OCI-LY1 (cell line): ENCODE results near the gene CD79B.
A peak's percentile ranks its signal among the peaks of the same experiment; 100 is the strongest.

Experiments used
- H2AFZ ChIP-seq: fragments of 200-600 bp; sonication (generic), shearing (Covaris generic); 2 replicates; pipeline ENCODE4 v1.6.0; 2014; ENCODE audit warnings: antibody characterized with exemption, mild to moderate bottlenecking, low read length
- H3F3A ChIP-seq: fragments of 200-600 bp; sonication (generic), shearing (Covaris generic); 2 replicates; pipeline ENCODE4 v1.6.0; 2014; ENCODE audit warnings: mild to moderate bottlenecking, antibody characterized with exemption, low read length, moderate library complexity; ENCODE audit not compliant: insufficient read depth
- H3K27ac ChIP-seq: fragments of 200-600 bp; sonication (generic); 2 replicates; pipeline ENCODE4 v1.5.1; 2014; ENCODE audit warnings: low read length, mixed run types, mild to moderate bottlenecking, low read depth; ENCODE audit not compliant: poor library complexity, severe bottlenecking
- H3K27me3 ChIP-seq: fragments of 200-600 bp; sonication (generic); 2 replicates; pipeline ENCODE4 v1.6.0; 2014; ENCODE audit warnings: antibody characterized with exemption, mild to moderate bottlenecking, low read length, moderate library complexity; ENCODE audit not compliant: insufficient read depth
- H3K36me3 ChIP-seq: fragments of 200-600 bp; sonication (generic); 2 replicates; pipeline ENCODE4 v1.6.1; 2014; ENCODE audit warnings: mild to moderate bottlenecking, antibody characterized with exemption, low read length, moderate library complexity, mixed read lengths; ENCODE audit not compliant: insufficient read depth
- H3K4me1 ChIP-seq: fragments of 200-600 bp; sonication (generic); 2 replicates; pipeline ENCODE4 v1.5.1; 2014; ENCODE audit warnings: mild to moderate bottlenecking, low read length, moderate library complexity; ENCODE audit not compliant: insufficient read depth, severe bottlenecking
- H3K4me2 ChIP-seq: fragments of 200-600 bp; sonication (generic), shearing (Covaris generic); 2 replicates; pipeline ENCODE4 v1.6.1; 2014; ENCODE audit warnings: low read length
- H3K4me3 ChIP-seq: fragments of 200-600 bp; sonication (generic); 2 replicates; pipeline ENCODE4 v1.5.1; 2014; ENCODE audit warnings: low read length, low read depth, mild to moderate bottlenecking, mixed read lengths; ENCODE audit not compliant: poor library complexity, severe bottlenecking
- H3K79me2 ChIP-seq: fragments of 200-600 bp; shearing (Covaris generic); 2 replicates; pipeline ENCODE4 v1.6.1; 2016; ENCODE audit warnings: mixed run types, low read length, mixed read lengths; ENCODE audit not compliant: insufficient read depth
- H3K9ac ChIP-seq: fragments of 200-600 bp; sonication (generic), shearing (Covaris generic); 2 replicates; pipeline ENCODE4 v1.6.1; 2014; ENCODE audit warnings: mild to moderate bottlenecking, low read length, mixed read lengths
- H3K9me2 ChIP-seq: fragments of 200-600 bp; sonication (generic), shearing (Covaris generic); 2 replicates; pipeline ENCODE4 v1.6.1; 2014; ENCODE audit warnings: low read depth, mild to moderate bottlenecking, low read length, mixed read lengths
- H3K9me3 ChIP-seq: fragments of 200-600 bp; shearing (Covaris generic); 2 replicates; pipeline ENCODE4 v1.6.1; 2014; ENCODE audit warnings: low read length, mixed read lengths
- H4K20me1 ChIP-seq: fragments of 200-600 bp; sonication (generic), shearing (Covaris generic); 2 replicates; pipeline ENCODE4 v1.6.0; 2016; ENCODE audit warnings: mild to moderate bottlenecking, low read length; ENCODE audit not compliant: insufficient read depth
- EZH2 ChIP-seq: fragments of 200-600 bp; sonication (generic), shearing (Covaris generic); IDR thresholded peaks from 2 replicates; pipeline ENCODE4 v1.8.0; 2017; ENCODE audit warnings: borderline replicate concordance, mixed run types, mild to moderate bottlenecking, antibody characterized with exemption, low read length, moderate library complexity, mixed read lengths
- TF ChIP-seq, protein P1 (sequence below): fragments of 200-600 bp; sonication (generic), shearing (Covaris generic); IDR thresholded peaks from 2 replicates; pipeline ENCODE4 v1.5.1; 2017; ENCODE audit warnings: mild to moderate bottlenecking, antibody characterized with exemption, low read length, moderate library complexity, mixed read lengths

Gene CD79B

GRCh38 chr17:63933598-63933997, 1.5 kb upstream of the CD79B start:
- H3F3A ChIP-seq: no peaks in the 10 kb centered on the region
- no peak overlapping the region for H2AFZ ChIP-seq
- H4K20me1 ChIP-seq: no peaks in the 10 kb centered on the region
- peak overlapping the region; percentile 96 for H3K4me2 ChIP-seq
- peaks cover 35% of the 10 kb centered on the region for H3K36me3 ChIP-seq
- H3K9ac ChIP-seq: peak overlapping the region; percentile 100
- no peaks in the 10 kb centered on the region for H3K27me3 ChIP-seq
- TF ChIP-seq EZH2: no peak
- TF ChIP-seq, protein P1, sequence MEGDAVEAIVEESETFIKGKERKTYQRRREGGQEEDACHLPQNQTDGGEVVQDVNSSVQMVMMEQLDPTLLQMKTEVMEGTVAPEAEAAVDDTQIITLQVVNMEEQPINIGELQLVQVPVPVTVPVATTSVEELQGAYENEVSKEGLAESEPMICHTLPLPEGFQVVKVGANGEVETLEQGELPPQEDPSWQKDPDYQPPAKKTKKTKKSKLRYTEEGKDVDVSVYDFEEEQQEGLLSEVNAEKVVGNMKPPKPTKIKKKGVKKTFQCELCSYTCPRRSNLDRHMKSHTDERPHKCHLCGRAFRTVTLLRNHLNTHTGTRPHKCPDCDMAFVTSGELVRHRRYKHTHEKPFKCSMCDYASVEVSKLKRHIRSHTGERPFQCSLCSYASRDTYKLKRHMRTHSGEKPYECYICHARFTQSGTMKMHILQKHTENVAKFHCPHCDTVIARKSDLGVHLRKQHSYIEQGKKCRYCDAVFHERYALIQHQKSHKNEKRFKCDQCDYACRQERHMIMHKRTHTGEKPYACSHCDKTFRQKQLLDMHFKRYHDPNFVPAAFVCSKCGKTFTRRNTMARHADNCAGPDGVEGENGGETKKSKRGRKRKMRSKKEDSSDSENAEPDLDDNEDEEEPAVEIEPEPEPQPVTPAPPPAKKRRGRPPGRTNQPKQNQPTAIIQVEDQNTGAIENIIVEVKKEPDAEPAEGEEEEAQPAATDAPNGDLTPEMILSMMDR: no peak
- peaks cover 72% of the 10 kb centered on the region for H3K4me1 ChIP-seq
- peak overlapping the region; percentile 97 for H3K4me3 ChIP-seq
- peaks cover 23% of the 10 kb centered on the region for H3K79me2 ChIP-seq
- H3K9me2 ChIP-seq: no peaks in the 10 kb centered on the region
- H3K27ac ChIP-seq: peak overlapping the region; percentile 97
- H3K9me3 ChIP-seq: no peaks in the 10 kb centered on the region

DNA sequence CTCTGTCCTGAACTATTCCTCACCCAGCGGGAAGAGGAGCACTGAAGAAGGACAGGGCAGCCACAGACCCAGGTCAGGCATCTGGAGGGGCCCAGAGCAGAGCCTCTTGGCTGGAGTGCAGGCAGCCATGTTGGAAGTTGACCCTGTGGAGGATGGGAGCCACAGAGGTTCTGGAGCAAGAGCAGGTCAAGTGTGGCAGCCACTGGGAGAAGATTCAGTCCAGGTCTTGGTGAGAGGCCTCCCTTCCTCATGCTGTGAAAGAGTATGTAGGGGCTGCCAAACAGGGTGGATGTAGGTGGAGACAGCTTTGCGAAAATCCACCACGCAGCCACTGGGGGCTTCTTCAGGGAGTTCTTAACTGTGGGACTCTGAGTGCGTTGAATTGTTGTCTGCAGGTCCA, 590 bp upstream of the CD79B start:
- H3K79me2 ChIP-seq: peaks cover 23% of the 10 kb centered on the region
- H3K27me3 ChIP-seq: no peaks in the 10 kb centered on the region
- H3K9me2 ChIP-seq: no peaks in the 10 kb centered on the region
- no peaks in the 10 kb centered on the region for H3F3A ChIP-seq
- H3K36me3 ChIP-seq: peaks cover 44% of the 10 kb centered on the region
- H2AFZ ChIP-seq: no peak overlapping the region
- peak overlapping the region; percentile 97 for H3K27ac ChIP-seq
- no peaks in the 10 kb centered on the region for H3K9me3 ChIP-seq
- H4K20me1 ChIP-seq: no peaks in the 10 kb centered on the region
- TF ChIP-seq, protein P1: peak; percentile 35; the same call in 1 of the 2 replicates
- TF ChIP-seq EZH2: no peak
- peak overlapping the region; percentile 96 for H3K4me2 ChIP-seq
- H3K9ac ChIP-seq: peak overlapping the region; percentile 100
- H3K4me1 ChIP-seq: peaks cover 72% of the 10 kb centered on the region
- H3K4me3 ChIP-seq: peak overlapping the region; percentile 97

DNA sequence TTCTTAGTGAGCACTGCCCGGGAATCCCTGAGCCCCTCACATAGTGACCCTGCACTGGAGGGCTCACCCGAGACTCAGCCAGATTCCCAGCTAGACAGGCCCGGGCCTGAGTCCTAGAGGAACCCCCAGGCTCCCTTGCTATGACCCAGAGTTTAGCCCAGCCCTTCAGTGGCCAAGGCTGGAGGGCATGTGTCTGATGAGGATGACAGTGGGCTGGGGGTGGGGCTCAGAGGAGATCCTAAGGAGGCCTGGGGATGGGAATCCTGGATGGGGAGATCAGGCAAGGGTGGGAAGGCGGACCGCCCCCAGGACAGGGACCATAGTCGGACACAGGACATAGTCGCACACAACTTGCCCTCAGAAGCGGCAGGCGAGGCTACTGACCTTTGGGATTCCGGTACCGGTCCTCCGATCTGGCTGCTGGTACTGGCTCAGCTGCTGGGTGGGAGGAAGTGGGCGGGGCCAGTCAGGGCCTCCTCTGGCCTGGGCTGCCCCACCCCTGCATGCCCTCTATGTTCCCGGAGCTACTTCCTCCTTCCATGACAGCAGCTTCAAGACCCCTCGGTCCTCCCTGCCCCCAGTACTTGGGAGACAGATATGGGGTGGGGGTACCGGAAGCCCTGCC, 1.1 kb downstream of the CD79B start:
- no peaks in the 10 kb centered on the region for H3K9me2 ChIP-seq
- no peak overlapping the region for H2AFZ ChIP-seq
- H3K36me3 ChIP-seq: peaks cover 50% of the 10 kb centered on the region
- H3K4me1 ChIP-seq: peaks cover 80% of the 10 kb centered on the region
- peaks cover 23% of the 10 kb centered on the region for H3K79me2 ChIP-seq
- H3K4me3 ChIP-seq: peak overlapping the region; percentile 97
- peaks cover 9% of the 10 kb centered on the region for H3F3A ChIP-seq
- H3K27me3 ChIP-seq: no peaks in the 10 kb centered on the region
- H3K9me3 ChIP-seq: no peaks in the 10 kb centered on the region
- peak overlapping the region; percentile 100 for H3K9ac ChIP-seq
- TF ChIP-seq, protein P1: no peak
- no peak for TF ChIP-seq EZH2
- peak overlapping the region; percentile 97 for H3K27ac ChIP-seq
- no peaks in the 10 kb centered on the region for H4K20me1 ChIP-seq
- H3K4me2 ChIP-seq: peak overlapping the region; percentile 96
